Spleen (tissue), 11 donors: ENCODE data around the gene SIPA1L3. TPM values are rescaled to one million over a fixed set of nuclear protein-coding genes. Genes with fewer than 3 reads are reported as not detected.

Experiments
- DNase-seq: peaks from one replicate; pipeline ENCODE4 v3.0.0-alpha.2; 2020
- H3K27ac ChIP-seq, 8 donors: fragments of 200-600 bp; sonication (generic) in 7 of 8; 1 replicate in 4 of 8; 2 replicates in 4 of 8; pipeline versions ENCODE4 v1.5.0 to v1.8.0; 2016 to 2021; ENCODE audit warnings: inconsistent platforms in 4 of 8, mild to moderate bottlenecking in 4 of 8, moderate library complexity in 1 of 8
- H3K27me3 ChIP-seq, 7 donors: fragments of 200-600 bp; sonication (generic) in 6 of 7; replicated peaks in 1 of 7; 1 replicate in 4 of 7; 2 replicates in 3 of 7; pipeline versions ENCODE4 v1.5.0 to v1.8.0; 2016 to 2021; ENCODE audit warnings: inconsistent platforms in 3 of 7, mild to moderate bottlenecking in 1 of 7
- H3K36me3 ChIP-seq, 6 donors: fragments of 200-600 bp; sonication (generic) in 5 of 6; 1 replicate in 4 of 6; 2 replicates in 2 of 6; pipeline versions ENCODE4 v1.5.0 to v1.8.0; 2016 to 2021; ENCODE audit warnings: inconsistent platforms in 2 of 6
- H3K4me1 ChIP-seq, 6 donors: fragments of 200-600 bp; sonication (generic) in 5 of 6; 1 replicate in 3 of 6; 2 replicates in 3 of 6; pipeline versions ENCODE4 v1.5.0 to v1.8.0; 2016 to 2021; ENCODE audit warnings: inconsistent platforms in 3 of 6
- H3K4me3 ChIP-seq, 8 donors: fragments of 200-600 bp; sonication (generic) in 7 of 8; 1 replicate in 4 of 8; 2 replicates in 4 of 8; pipeline versions ENCODE4 v1.5.0 to v1.8.0; 2016 to 2021; ENCODE audit warnings: inconsistent platforms in 4 of 8, mild to moderate bottlenecking in 4 of 8, moderate library complexity in 2 of 8
- H3K9me3 ChIP-seq, 8 donors: fragments of 200-600 bp; sonication (generic) in 7 of 8; 1 replicate in 4 of 8; 2 replicates in 4 of 8; pipeline versions ENCODE4 v1.5.0 to v1.8.0; 2016 to 2021; ENCODE audit warnings: inconsistent platforms in 4 of 8
- POLR2A ChIP-seq, 3 donors: fragments of 450-650 bp; IDR thresholded peaks; one replicate each; pipeline ENCODE4 v1.5.1; 2017; ENCODE audit warnings: antibody characterized with exemption in 3 of 3, mild to moderate bottlenecking in 1 of 3
- POLR2AphosphoS5 ChIP-seq, 3 donors: sonication (generic); formaldehyde crosslinking; IDR thresholded peaks; one replicate each; pipeline ENCODE4 v1.5.1; 2017; ENCODE audit warnings: antibody characterized with exemption in 3 of 3
- WGBS, 5 donors: extraction: QIAGEN DNeasy Blood & Tissue Kit in 3 of 5; methylation state at CpG; one replicate each; pipeline versions ENCODE4 v1.1.5 to v1.1.7; 2013 to 2018; 5-methylcytosine and 5-hydroxymethylcytosine counted together
- intact Hi-C: fragments of 100-400 bp; cut with DNase I; formaldehyde crosslinking; loops from one replicate; pipeline ENCODE4 v1.15.0; 2023; ENCODE audit warnings: low total_unique reads
- polyA plus RNA-seq, 3 donors: library from polyadenylated mRNA; stranded (reverse); fragments of 200-250 nt; gene quantifications; one replicate each; pipeline ENCODE4 v1.2.1, GENCODE V29; 2013
- total RNA-seq, 7 donors: library from RNA; depleted of rRNA in 3 of 7; stranded (reverse); fragments of >200 nt in 3 of 7; fragmentation: NEBNext Ultra II Directional in 4 of 7; extraction: Animal tissue kit (Norgen Biotek cat#: 25700) in 4 of 7; gene quantifications; one replicate each; pipeline versions ENCODE4 v1.1.0 to v1.2.1, GENCODE V29; 2016 to 2021
- TF ChIP-seq, protein P1 (sequence below), 11 experiments: fragments of 200-600 bp in 7 of 11; fragments of 450-650 bp in 4 of 11; sonication (generic) in 4 of 11; IDR thresholded peaks in 8 of 11; conservative IDR thresholded peaks in 3 of 11; 1 replicate in 7 of 11; 2 replicates in 4 of 11; pipeline versions ENCODE4 v1.4.0 to v1.8.0; 2016 to 2021; ENCODE audit warnings: antibody characterized with exemption in 11 of 11, inconsistent platforms in 4 of 11, mild to moderate bottlenecking in 1 of 11
- donor health status: healthy with polysubstance abuse.
- donor health status: DM: no; HTN: no; CAD: no; lungs with moderate emphysema.
- donor health status: DM: no; HTN: no; CAD: no.
- donor health status: Bipolar disorder and iron deficiency.
- donor health status: healthy.
- donor health status: DM: no; HTN: no; CAD: no.
- donor health status: DM: yes; HTN: yes; CAD: no.

SIPA1L3 gene
- total and polyA plus RNA-seq, 10 donors, result 5.4 to 62.6 (median 40.3) TPM

DNA sequence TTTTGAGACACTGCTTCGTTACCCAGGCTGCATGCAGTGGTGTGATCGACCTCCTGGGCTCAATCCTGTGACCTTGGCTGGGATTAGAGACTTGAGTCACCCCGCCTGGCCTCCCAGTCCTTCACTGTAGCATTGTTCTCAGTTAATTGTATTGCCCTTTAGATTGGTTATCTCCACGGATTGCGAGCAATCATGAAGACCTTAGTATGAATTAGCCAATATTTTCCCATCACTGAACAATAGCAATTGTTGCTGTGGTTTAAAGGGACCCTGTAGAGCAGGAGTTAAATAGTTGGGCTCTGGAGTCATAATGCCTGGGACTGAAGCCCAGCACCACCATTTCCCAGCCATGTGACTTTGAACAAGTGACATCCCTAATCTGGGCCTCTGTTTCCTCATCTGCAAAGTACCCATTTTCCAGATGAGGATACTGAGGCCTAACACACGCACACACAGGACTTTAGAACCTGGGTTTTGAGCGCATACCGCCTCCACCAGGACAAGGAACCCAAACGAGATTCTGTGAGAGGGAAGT, 340.8 kb downstream of the SIPA1L3 start:
- Histone ChIP-seq H3K27ac (peak overlapping the region in 5 of 8 donors; percentile 7 to 47 (median 15)), H3K36me3 (no peaks in the 10 kb centered on the region), H3K9me3 (no peaks in the 10 kb centered on the region), H3K4me3 (no peak overlapping the region), H3K4me1 (peaks cover 5 to 97% (median 39%) of the 10 kb centered on the region in 6 donors), H3K27me3 (peaks cover 0 to 10% (median 0%) of the 10 kb centered on the region in 7 donors)
- DNase-seq, result no peak
- TF ChIP-seq, protein P1, sequence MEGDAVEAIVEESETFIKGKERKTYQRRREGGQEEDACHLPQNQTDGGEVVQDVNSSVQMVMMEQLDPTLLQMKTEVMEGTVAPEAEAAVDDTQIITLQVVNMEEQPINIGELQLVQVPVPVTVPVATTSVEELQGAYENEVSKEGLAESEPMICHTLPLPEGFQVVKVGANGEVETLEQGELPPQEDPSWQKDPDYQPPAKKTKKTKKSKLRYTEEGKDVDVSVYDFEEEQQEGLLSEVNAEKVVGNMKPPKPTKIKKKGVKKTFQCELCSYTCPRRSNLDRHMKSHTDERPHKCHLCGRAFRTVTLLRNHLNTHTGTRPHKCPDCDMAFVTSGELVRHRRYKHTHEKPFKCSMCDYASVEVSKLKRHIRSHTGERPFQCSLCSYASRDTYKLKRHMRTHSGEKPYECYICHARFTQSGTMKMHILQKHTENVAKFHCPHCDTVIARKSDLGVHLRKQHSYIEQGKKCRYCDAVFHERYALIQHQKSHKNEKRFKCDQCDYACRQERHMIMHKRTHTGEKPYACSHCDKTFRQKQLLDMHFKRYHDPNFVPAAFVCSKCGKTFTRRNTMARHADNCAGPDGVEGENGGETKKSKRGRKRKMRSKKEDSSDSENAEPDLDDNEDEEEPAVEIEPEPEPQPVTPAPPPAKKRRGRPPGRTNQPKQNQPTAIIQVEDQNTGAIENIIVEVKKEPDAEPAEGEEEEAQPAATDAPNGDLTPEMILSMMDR (IDR thresholded peaks at IDR 0.05 in 8 of 11, conservative IDR thresholded peaks at IDR 0.05 in 3 of 11), result no peak
- TF ChIP-seq POLR2AphosphoS5 (IDR thresholded peaks at IDR 0.05) (no peak), POLR2A (IDR thresholded peaks at IDR 0.05) (no peak)
- intact Hi-C loops, result no loop called here
- WGBS, 5 donors, result 67 to 87% (median 78%) methylated on average over 9 of the region's 9 CpGs

DNA sequence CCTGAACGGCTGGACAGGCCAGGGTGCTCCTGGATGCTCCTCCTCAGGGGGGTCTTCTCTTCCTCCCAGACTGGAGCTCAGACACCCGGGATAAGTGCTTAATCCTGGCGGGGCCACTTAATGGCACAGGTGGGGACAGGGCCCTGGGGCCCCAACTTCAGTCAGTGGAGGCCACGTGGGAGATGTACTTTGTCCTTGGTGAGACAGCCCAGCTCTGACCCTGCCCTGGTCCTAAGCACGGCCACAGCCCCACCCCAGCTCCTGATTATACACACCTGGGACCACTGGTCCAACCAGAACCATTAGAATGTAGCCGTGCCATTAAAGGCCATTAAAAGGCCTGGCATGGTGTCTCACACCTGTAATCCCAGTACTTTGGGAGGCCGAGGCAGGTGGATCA, 341.4 kb downstream of the SIPA1L3 start:
- peak overlapping the region in 5 of 8 donors; percentile 13 to 47 (median 24) for H3K27ac ChIP-seq
- intact Hi-C loops, result no loop called here
- H3K27me3 ChIP-seq, result peaks cover 0 to 13% (median 0%) of the 10 kb centered on the region in 7 donors
- no peak for TF ChIP-seq POLR2AphosphoS5 (IDR thresholded peaks at IDR 0.05)
- TF ChIP-seq, protein P1 (IDR thresholded peaks at IDR 0.05 in 8 of 11, conservative IDR thresholded peaks at IDR 0.05 in 3 of 11), result no peak
- no peak for TF ChIP-seq POLR2A (IDR thresholded peaks at IDR 0.05)
- whole genome bisulfite sequencing, 5 donors, result 76 to 90% (median 86%) methylated on average over 6 to 7 of the region's 7 CpGs
- no peaks in the 10 kb centered on the region for H3K36me3 ChIP-seq
- H3K4me1 ChIP-seq, result peaks cover 9 to 97% (median 45%) of the 10 kb centered on the region in 6 donors
- no peak overlapping the region for H3K4me3 ChIP-seq
- no peaks in the 10 kb centered on the region for H3K9me3 ChIP-seq
- no peak for DNase-seq

DNA sequence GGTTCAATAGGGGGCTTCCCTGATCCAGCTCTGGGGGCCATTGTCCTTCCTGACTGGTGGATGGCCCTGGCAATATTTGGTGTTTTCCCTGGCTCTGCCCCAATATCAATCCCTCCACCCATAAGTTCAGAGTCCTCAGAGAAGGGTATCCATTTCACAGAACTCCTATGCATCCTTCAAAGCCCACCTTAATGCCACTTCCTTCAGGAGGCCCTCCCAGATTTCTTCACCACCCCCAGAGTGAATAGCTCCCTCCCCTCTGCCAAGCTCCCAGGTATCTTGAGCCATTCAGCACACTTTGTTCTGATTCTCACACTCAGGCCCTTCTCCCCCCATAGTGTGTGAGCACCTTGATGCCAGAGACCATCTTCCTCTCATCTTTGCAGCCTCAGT, 343.4 kb downstream of the SIPA1L3 start:
- intact Hi-C loops, result no loop called here
- TF ChIP-seq POLR2A (IDR thresholded peaks at IDR 0.05) (no peak), POLR2AphosphoS5 (IDR thresholded peaks at IDR 0.05) (no peak)
- TF ChIP-seq, protein P1 (IDR thresholded peaks at IDR 0.05 in 8 of 11, conservative IDR thresholded peaks at IDR 0.05 in 3 of 11), result no peak
- Histone ChIP-seq H3K9me3 (no peaks in the 10 kb centered on the region), H3K4me3 (peak overlapping the region in 1 of 8 donors; percentile 69), H3K27ac (peak overlapping the region in 6 of 8 donors; percentile 29 to 91 (median 84)), H3K4me1 (peaks cover 9 to 97% (median 48%) of the 10 kb centered on the region in 6 donors), H3K27me3 (peaks cover 0 to 21% (median 0%) of the 10 kb centered on the region in 7 donors), H3K36me3 (no peaks in the 10 kb centered on the region)
- no peak for DNase-seq

DNA sequence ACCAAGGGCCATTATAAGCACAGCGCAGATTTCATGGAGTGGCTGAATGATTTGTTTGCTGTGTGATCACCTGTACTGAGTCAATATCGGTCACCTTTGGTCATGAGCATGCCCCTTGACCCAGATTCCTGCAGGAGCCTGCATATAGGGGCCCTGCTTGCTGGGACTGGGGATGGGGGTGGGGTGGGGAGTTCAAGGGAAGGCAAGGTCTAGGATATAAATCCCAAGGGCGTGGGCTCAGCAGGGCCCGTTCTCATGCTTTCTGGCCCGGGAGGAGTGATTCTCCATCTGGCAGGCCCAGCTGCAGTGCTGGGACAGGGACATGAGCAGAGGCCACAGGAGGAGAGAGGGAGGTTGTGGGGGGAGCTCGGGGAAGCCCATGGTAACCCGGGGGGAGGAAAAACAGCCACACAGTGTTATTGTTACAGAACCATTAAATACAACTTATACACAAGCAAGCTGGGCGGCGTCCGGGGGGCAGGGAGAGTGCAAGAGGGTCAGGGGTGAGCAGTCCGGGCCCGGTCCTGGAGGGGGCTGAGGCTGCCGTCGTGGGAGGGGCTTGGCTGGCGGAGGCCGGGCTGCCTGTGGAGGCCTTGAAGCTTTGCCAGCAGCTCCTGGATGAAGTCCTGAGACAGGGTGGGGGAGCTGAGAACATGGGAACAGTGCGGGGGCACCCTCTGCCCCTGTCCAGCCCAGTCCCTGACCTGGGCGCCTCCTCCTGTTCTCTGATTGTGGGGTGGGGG, 344.0 kb downstream of the SIPA1L3 start:
- Histone ChIP-seq H3K9me3 (no peaks in the 10 kb centered on the region), H3K4me3 (peak overlapping the region in 4 of 8 donors; percentile 30 to 72 (median 61)), H3K4me1 (peaks cover 9 to 97% (median 50%) of the 10 kb centered on the region in 6 donors), H3K27ac (peak overlapping the region; percentile 42 to 91 (median 82)), H3K36me3 (no peaks in the 10 kb centered on the region), H3K27me3 (peaks cover 0 to 26% (median 2%) of the 10 kb centered on the region in 7 donors)
- DNase-seq, result peak; percentile 84
- TF ChIP-seq POLR2AphosphoS5 (IDR thresholded peaks at IDR 0.05) (peak; percentile 11 to 80 (median 66)), POLR2A (IDR thresholded peaks at IDR 0.05) (no peak)
- WGBS, 5 donors, result 51 to 85% (median 63%) methylated on average over 18 of the region's 18 CpGs
- intact Hi-C loops, result no loop called here
